PC-9 (cell line): ENCODE data around the gene LSMEM2.

ENCODE experiments used
- EZH2 ChIP-seq: fragments of 200-600 bp; sonication (generic); IDR thresholded peaks from 2 replicates; pipeline ENCODE4 v1.8.0; 2017; ENCODE audit warnings: antibody characterized with exemption, low read depth
- TF ChIP-seq, protein P1 (sequence below): fragments of 200-600 bp; sonication (generic); conservative IDR thresholded peaks from 2 replicates; pipeline ENCODE4 v1.6.1; 2017; ENCODE audit warnings: mixed run types, antibody characterized with exemption, mild to moderate bottlenecking, moderate library complexity

- TF ChIP-seq, protein P1, sequence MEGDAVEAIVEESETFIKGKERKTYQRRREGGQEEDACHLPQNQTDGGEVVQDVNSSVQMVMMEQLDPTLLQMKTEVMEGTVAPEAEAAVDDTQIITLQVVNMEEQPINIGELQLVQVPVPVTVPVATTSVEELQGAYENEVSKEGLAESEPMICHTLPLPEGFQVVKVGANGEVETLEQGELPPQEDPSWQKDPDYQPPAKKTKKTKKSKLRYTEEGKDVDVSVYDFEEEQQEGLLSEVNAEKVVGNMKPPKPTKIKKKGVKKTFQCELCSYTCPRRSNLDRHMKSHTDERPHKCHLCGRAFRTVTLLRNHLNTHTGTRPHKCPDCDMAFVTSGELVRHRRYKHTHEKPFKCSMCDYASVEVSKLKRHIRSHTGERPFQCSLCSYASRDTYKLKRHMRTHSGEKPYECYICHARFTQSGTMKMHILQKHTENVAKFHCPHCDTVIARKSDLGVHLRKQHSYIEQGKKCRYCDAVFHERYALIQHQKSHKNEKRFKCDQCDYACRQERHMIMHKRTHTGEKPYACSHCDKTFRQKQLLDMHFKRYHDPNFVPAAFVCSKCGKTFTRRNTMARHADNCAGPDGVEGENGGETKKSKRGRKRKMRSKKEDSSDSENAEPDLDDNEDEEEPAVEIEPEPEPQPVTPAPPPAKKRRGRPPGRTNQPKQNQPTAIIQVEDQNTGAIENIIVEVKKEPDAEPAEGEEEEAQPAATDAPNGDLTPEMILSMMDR: no peak
- TF ChIP-seq EZH2: no peak
Measured at GRCh38 chr3:50231581-50231980, 47.3 kb upstream of the LSMEM2 start.
